Neural cell (in vitro differentiated cells): ENCODE results near the gene PTCH2.

Experiments used
- CTCF ChIP-seq: fragments of 450-650 bp; IDR thresholded peaks from 2 replicates; pipeline ENCODE4 v1.5.1; 2014; ENCODE audit warnings: antibody characterized with exemption, mild to moderate bottlenecking, moderate library complexity; ENCODE audit not compliant: poor library complexity, severe bottlenecking
- EZH2 ChIP-seq: fragments of 200-600, 300-800 bp; shearing (Covaris generic), sonication (generic); IDR thresholded peaks from 2 replicates; pipeline ENCODE4 v1.6.1; 2014; ENCODE audit warnings: antibody characterized with exemption, low read length, borderline replicate concordance, mild to moderate bottlenecking; ENCODE audit not compliant: insufficient read depth, poor library complexity, severe bottlenecking
- POLR2AphosphoS5 ChIP-seq: IDR thresholded peaks from 2 replicates; pipeline ENCODE4 v1.6.1; 2012
- REST ChIP-seq: IDR thresholded peaks from 2 replicates; pipeline ENCODE4 v1.6.1; 2012; ENCODE audit warnings: borderline replicate concordance
- SMC3 ChIP-seq: fragments of 450-650 bp; conservative IDR thresholded peaks from 2 replicates; pipeline ENCODE4 v1.6.1; 2014; ENCODE audit warnings: antibody characterized with exemption, mild to moderate bottlenecking, moderate library complexity; ENCODE audit not compliant: poor library complexity
- TAF1 ChIP-seq: IDR thresholded peaks from 2 replicates; pipeline ENCODE4 v1.6.1; 2012; ENCODE audit warnings: low read depth

GRCh38 chr1:44785029-44785380 is 58.0 kb downstream of the PTCH2 start:
- TF ChIP-seq CTCF (no peak), EZH2 (no peak), POLR2AphosphoS5 (no peak), REST (no peak), SMC3 (no peak), TAF1 (no peak)
